DOHH2 (cell line): Measurements from ENCODE around the gene ZNF580.

Source experiments
- CTCF ChIP-seq: fragments of 200-600 bp; sonication (generic); IDR thresholded peaks from one replicate; pipeline ENCODE4 v1.5.1; 2014; ENCODE audit warnings: antibody characterized with exemption, mild to moderate bottlenecking, low read depth, low read length; ENCODE audit not compliant: poor library complexity, severe bottlenecking
- EZH2phosphoT487 ChIP-seq: fragments of 200-600 bp; sonication (generic); IDR thresholded peaks from 2 replicates; pipeline ENCODE4 v1.6.1; 2017; ENCODE audit warnings: borderline replicate concordance, mild to moderate bottlenecking, antibody characterized with exemption, low read length, moderate library complexity, mixed read lengths

DNA sequence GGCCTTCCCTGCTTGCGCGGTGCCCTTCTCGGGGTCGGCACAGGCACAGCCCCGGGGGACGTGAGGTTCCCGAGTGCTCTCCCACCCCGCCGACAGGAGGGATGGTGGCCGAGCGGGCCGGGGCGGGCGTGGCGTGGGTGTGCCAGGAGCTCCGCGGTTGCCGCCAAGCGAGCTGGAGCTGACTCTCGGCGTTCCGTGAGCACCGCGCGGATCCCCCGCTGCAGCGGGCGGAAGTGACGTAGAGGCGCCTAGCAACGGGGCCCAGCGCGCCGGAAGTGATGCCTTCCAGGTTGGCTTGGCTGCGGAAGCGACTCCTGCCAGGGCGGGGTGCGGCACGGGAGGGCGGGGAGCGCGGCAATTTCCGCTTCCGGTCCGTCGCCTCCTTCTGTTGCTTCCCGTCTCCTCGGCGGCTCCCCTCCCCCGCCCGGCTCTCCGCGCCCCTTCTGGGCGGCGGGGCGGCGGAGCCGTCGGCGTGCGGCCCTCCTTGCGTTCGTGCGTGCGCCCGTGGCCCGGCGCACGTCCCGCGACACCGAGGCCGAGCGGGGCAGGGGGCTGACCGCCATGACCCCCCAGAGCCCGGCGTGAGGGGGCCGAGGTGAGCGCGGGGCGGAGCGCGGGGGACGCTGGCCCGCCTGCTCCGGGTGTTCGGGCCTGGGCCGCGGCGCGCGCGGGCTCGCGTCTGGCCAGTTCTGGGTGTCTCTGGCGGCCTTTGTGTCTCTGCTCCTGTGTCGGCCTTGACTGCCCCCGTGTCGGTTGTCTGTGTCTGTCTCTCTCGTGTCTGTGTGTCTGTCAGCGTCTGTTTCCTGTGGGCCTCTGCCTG, 34.2 kb downstream of the ZNF580 start, which contains the start of gene EPN1:
- TF ChIP-seq CTCF: no peak
- no peak for TF ChIP-seq EZH2phosphoT487
